ENCODE results near the gene MEIS2. TPM values are rescaled to one million over a fixed set of nuclear protein-coding genes. Genes with fewer than 3 reads are reported as not detected.

The MEIS2 gene
- total and polyA plus RNA-seq, 8 donors: 14.1 to 44.5 (median 36.3) TPM

DNA sequence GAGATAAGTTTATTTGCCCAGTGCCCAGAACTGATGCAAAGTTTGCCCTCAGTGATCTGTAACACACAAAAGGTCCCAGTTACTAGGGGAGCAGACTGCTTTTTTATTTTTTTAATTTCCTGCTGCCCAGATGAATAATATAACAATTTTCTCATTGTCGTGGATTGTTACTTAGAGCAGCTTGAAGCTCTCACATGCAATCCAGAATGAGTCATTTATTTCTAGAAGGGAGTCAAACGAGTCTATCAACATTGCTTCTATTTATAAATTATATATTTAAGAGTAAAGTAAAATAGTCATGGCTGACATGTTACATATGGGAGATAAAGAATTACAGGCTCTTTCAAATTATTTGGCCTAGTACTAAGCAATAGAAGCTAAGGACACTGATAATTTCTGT, 41.3 kb downstream of the MEIS2 start:
- DNase-seq (peak in 2 of 4 donors; percentile 48 to 76), ATAC-seq (peak; percentile 69)
- Histone ChIP-seq H3K27ac (peak overlapping the region in 1 of 2 donors; percentile 4), H3K4me3 (no peak overlapping the region), H3K4me1 (peaks cover 3 to 21% of the 10 kb centered on the region in 2 donors), H3K9me3 (no peaks in the 10 kb centered on the region), H3K36me3 (no peaks in the 10 kb centered on the region), H3K27me3 (no peaks in the 10 kb centered on the region)
- intact Hi-C loops (cut with DNase I): no loop called here
- TF ChIP-seq, protein P1, sequence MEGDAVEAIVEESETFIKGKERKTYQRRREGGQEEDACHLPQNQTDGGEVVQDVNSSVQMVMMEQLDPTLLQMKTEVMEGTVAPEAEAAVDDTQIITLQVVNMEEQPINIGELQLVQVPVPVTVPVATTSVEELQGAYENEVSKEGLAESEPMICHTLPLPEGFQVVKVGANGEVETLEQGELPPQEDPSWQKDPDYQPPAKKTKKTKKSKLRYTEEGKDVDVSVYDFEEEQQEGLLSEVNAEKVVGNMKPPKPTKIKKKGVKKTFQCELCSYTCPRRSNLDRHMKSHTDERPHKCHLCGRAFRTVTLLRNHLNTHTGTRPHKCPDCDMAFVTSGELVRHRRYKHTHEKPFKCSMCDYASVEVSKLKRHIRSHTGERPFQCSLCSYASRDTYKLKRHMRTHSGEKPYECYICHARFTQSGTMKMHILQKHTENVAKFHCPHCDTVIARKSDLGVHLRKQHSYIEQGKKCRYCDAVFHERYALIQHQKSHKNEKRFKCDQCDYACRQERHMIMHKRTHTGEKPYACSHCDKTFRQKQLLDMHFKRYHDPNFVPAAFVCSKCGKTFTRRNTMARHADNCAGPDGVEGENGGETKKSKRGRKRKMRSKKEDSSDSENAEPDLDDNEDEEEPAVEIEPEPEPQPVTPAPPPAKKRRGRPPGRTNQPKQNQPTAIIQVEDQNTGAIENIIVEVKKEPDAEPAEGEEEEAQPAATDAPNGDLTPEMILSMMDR (IDR thresholded peaks at IDR 0.05): no peak

DNA sequence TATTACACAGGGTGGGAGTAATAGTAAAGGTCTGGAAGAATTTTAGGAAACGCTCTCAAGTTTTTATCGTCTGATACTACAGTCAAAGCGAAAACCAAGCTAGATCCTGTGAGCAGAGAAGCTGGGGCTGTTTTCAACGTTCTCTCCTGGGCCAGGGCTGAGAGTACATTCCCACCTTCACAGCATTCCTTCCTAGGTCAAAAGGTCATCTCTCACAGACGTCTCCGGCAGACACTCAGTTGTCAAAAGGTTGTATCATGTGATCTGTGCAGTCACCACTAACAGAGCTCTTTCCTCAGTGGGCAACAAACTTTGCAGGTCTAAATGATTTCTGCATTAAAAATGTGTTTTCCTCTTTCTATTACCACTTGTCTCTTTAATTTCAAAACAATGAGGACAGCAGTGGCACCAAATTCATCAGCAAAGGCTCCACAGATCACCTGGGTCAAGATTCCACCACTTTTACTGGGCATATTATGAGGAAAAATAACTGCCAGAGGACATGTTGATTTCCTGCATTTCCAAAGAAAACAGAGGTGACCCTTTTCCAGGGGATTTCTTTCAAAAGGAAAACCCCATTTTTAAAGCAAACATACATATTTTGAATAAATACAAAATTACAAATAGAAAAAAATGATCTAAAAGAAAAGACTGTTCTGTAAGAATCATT, 41.9 kb downstream of the MEIS2 start:
- Histone ChIP-seq H3K4me1 (peaks cover 3 to 21% of the 10 kb centered on the region in 2 donors), H3K27ac (no peak overlapping the region), H3K9me3 (no peaks in the 10 kb centered on the region), H3K36me3 (no peaks in the 10 kb centered on the region), H3K4me3 (no peak overlapping the region), H3K27me3 (no peaks in the 10 kb centered on the region)
- ATAC-seq (peak; percentile 39), DNase-seq (no peak)
- TF ChIP-seq, protein P1 (IDR thresholded peaks at IDR 0.05): no peak
- intact Hi-C loops (cut with DNase I): no loop called here

DNA sequence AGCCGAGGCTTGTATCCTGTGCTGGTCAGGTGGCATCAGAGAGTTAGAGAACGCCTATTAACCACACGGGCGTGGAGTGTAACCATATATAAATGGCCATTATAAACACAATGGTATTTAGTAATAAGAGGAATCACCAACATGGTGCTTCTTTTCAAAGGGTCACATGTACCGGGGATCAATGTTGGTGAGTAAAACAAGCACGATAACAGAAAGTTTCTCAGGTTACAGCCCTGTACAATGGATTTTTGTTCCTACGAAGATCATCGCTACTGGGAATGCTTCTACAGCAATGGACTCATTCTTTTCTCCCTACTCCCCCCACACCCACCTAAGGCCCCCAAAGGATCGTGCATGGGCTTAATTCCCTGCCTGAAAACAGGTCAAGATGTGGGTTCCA, 42.5 kb downstream of the MEIS2 start:
- no peak overlapping the region for H3K4me3 ChIP-seq
- no peak for DNase-seq
- H3K9me3 ChIP-seq: no peaks in the 10 kb centered on the region
- H3K36me3 ChIP-seq: no peaks in the 10 kb centered on the region
- intact Hi-C loops (cut with DNase I): no loop called here
- TF ChIP-seq, protein P1 (IDR thresholded peaks at IDR 0.05): no peak
- no peak for ATAC-seq
- H3K27ac ChIP-seq: no peak overlapping the region
- no peaks in the 10 kb centered on the region for H3K27me3 ChIP-seq
- peaks cover 3 to 21% of the 10 kb centered on the region in 2 donors for H3K4me1 ChIP-seq

DNA sequence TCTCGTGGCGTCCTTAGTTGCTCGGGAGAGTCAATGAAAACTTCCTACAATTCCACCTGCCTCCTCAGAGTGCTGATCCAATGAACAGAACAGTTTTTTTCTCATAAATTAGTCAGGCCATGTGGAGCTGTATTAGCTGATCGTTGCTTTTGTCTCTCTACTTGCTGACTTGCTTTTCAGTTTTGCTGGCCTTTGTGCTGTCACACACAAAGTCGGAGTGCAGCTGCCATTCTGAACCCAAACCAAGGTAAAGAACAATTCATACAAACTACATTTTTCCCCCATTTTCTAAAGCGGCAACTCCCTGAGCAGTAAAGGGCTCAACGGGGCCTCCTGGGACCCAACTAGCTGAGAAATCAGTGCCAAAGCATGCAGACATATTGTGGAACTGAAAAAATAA, 43.1 kb downstream of the MEIS2 start:
- TF ChIP-seq, protein P1 (IDR thresholded peaks at IDR 0.05): no peak
- ATAC-seq (no peak), DNase-seq (no peak)
- Histone ChIP-seq H3K4me3 (no peak overlapping the region), H3K27ac (no peak overlapping the region), H3K36me3 (no peaks in the 10 kb centered on the region), H3K4me1 (peaks cover 3 to 21% of the 10 kb centered on the region in 2 donors), H3K9me3 (no peaks in the 10 kb centered on the region), H3K27me3 (no peaks in the 10 kb centered on the region)
- intact Hi-C loops (cut with DNase I): no loop called here

DNA sequence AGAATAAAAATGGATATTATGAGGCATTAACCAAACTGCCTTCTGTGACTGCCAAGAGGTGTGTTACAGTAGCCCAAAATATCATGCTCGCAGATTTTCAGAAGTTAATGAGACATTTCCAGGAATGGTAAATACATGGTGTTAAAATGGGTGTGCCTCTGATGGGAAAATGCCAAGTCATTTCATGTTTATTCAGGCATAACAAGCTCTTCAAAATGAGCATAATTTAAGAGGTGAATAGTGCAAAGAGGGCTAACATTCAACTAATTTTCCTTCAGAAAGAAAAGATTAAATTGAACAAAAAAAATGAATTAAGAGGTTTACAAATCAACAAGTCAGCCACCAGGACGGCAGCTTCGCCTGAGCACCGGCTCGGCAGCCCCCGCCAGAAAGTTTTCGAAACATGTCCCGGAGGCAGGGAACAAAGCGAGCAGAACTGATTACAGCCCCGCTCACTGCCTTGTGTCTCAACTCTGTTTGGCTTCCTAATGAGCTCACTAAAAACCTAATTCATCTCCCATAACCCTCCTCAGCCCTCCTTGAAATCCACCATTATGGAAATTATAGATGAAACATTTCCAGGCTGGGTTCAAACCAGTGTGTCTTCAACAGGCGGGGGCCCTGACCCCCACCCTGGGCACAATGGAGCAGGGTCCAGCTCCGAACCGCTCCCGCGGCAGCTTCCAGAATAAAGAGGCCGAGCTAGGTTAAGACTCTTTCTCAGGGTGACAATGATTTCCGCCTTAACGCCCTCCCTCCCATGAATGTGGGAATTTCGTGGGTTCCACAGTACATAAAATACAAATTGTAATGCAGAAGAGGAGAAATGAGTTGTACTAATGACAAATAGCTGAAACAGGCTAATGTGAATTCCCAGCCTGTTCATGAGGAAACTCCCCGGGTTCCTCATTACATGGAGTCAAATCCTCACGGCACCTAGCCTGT, 43.9 kb downstream of the MEIS2 start:
- ATAC-seq: peak; percentile 58

More for the DNA sequence above, 43.9 kb downstream of the MEIS2 start:
- H3K27ac ChIP-seq: peak overlapping the region; percentile 4 to 48
- peak in 2 of 4 donors; percentile 46 to 64 for DNase-seq
- peaks cover 3 to 21% of the 10 kb centered on the region in 2 donors for H3K4me1 ChIP-seq
- H3K36me3 ChIP-seq: no peaks in the 10 kb centered on the region
- TF ChIP-seq, protein P1 (IDR thresholded peaks at IDR 0.05): no peak
- H3K9me3 ChIP-seq: no peaks in the 10 kb centered on the region
- no peak overlapping the region for H3K4me3 ChIP-seq
- intact Hi-C loops (cut with DNase I): no loop called here
- no peaks in the 10 kb centered on the region for H3K27me3 ChIP-seq
